ENCODE results near the gene SPN. TPM values are rescaled to one million over a fixed set of nuclear protein-coding genes. Genes with fewer than 3 reads are reported as not detected.

Gene SPN
- total RNA-seq, 2 experiments from 2014 or later = 110 to 119 TPM

DNA sequence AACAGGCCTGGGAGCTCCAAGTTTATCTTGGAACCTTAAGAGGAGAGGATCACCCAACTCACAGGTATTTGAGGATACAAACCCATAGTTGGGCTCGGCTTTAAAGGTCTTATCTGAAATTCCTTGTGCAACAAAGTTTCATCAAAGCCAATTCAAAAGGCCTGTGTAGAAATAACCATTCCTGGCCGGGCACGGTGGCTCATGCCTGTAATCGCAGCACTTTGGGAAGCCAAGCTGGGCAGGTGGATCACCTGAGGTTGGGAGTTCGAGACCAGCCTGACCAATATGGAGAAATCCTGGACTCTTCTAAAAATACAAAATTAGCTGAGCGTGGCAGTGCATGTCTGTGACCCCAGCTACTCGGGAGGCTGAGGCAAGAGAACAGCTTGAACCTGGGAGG, 54.1 kb downstream of the SPN start:
- Mint-ChIP-seq H3K36me3 (ENCODE audit: low read depth) (no peaks in the 10 kb centered on the region), H3K27ac (no peak overlapping the region), H3K27me3 (no peaks in the 10 kb centered on the region), H3K9me3 (no peaks in the 10 kb centered on the region), H3K4me3 (no peak overlapping the region), H3K4me1 (ENCODE audit: low read depth) (peaks cover 6% of the 10 kb centered on the region)
- DNase-seq (no peak), ATAC-seq (no peak)
- intact Hi-C loops (cut with micrococcal nuclease) = no loop called here
- ChIA-PET CTCF (interaction anchor here (1.5 to 2.1 kb wide), 5 partner anchors 15 to 68 kb away, joined by 3 to 9 read pairs (median 6); no protein-coding TSS in a partner anchor), POLR2A (interaction anchor here (0.6 kb wide), 1 partner anchor 72 kb away, joined by 3 read pairs; no protein-coding TSS in a partner anchor)
- TF ChIP-seq, protein P1, sequence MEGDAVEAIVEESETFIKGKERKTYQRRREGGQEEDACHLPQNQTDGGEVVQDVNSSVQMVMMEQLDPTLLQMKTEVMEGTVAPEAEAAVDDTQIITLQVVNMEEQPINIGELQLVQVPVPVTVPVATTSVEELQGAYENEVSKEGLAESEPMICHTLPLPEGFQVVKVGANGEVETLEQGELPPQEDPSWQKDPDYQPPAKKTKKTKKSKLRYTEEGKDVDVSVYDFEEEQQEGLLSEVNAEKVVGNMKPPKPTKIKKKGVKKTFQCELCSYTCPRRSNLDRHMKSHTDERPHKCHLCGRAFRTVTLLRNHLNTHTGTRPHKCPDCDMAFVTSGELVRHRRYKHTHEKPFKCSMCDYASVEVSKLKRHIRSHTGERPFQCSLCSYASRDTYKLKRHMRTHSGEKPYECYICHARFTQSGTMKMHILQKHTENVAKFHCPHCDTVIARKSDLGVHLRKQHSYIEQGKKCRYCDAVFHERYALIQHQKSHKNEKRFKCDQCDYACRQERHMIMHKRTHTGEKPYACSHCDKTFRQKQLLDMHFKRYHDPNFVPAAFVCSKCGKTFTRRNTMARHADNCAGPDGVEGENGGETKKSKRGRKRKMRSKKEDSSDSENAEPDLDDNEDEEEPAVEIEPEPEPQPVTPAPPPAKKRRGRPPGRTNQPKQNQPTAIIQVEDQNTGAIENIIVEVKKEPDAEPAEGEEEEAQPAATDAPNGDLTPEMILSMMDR (IDR thresholded peaks at IDR 0.05) = no peak

DNA sequence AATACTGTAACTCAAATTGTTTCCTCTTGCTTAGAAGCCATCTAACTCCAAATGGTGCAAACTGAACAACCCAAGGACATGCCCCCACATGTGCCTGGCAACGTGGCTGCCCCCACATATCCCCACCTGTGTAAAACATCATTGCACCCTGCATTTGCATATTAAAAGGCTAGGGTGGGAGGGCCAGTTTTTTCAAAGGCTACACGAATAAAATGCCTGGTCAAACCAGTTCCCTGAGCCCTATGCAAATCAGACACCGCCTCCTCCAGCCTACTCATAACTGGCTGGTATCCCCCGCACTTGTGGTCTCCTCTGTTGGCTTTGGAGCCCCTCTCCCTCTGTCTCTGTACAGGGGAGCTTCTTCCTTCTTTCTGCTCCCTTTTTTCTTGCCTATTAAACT, 56.0 kb downstream of the SPN start:
- ChIA-PET CTCF (interaction anchor here (0.7 to 1.4 kb wide), 2 partner anchors 10 to 25 kb away, joined by 3 to 4 read pairs; no protein-coding TSS in a partner anchor), POLR2A (interaction anchor here (1.3 kb wide), 1 partner anchor 84 kb away, joined by 3 read pairs; no protein-coding TSS in a partner anchor)
- no peak overlapping the region for H3K27ac Mint-ChIP-seq
- no peaks in the 10 kb centered on the region for H3K36me3 Mint-ChIP-seq (ENCODE audit: low read depth)
- H3K4me3 Mint-ChIP-seq = no peak overlapping the region
- H3K27me3 Mint-ChIP-seq = no peaks in the 10 kb centered on the region
- H3K9me3 Mint-ChIP-seq = no peaks in the 10 kb centered on the region
- H3K4me1 Mint-ChIP-seq (ENCODE audit: low read depth) = peaks cover 11% of the 10 kb centered on the region
- DNase-seq (no peak), ATAC-seq (no peak)
- intact Hi-C loops (cut with micrococcal nuclease) = no loop called here
- TF ChIP-seq, protein P1 (IDR thresholded peaks at IDR 0.05) = no peak

Other genes with a start within 250 kb of the SPN start
- gene BOLA2, start 208.9 kb upstream of the SPN start, total RNA-seq = 10 to 100 TPM; 10.4 to 12.3 TPM
- 10 to 100 TPM; 49.2 to 54.6 TPM for gene SLX1B, start 208.7 kb upstream of the SPN start, total RNA-seq
- 1 to 10 TPM; 1.6 to 2.3 TPM for gene SULT1A4, start 203.3 kb upstream of the SPN start, total RNA-seq
- 10 to 100 TPM; 67.9 to 83.6 TPM for gene NPIPB12, start 156.8 kb upstream of the SPN start, total RNA-seq
- gene QPRT, start 15.9 kb downstream of the SPN start, total RNA-seq = 10 to 100 TPM in 1 of 2 experiments, 1 to 10 TPM in 1; 9.3 to 11.7 TPM
- gene C16orf54, start 82.7 kb downstream of the SPN start, total RNA-seq = 10 to 100 TPM; 22.2 to 22.4 TPM
- gene ZG16, start 115.0 kb downstream of the SPN start, total RNA-seq = not detected
- 100 to 1,000 TPM; 160 to 165 TPM for gene KIF22, start 127.5 kb downstream of the SPN start, total RNA-seq
- gene MAZ, start 143.3 kb downstream of the SPN start, total RNA-seq = 100 to 1,000 TPM; 380 to 382 TPM
- gene PRRT2, start 148.9 kb downstream of the SPN start, total RNA-seq = 1 to 10 TPM; 1.5 to 2.0 TPM
- gene PAGR1, start 152.9 kb downstream of the SPN start, total RNA-seq = 10 to 100 TPM; 26.8 to 29.0 TPM
- gene MVP, start 157.2 kb downstream of the SPN start, total RNA-seq = 10 to 100 TPM; 32.5 to 33.2 TPM
- gene CDIPT, start 200.0 kb downstream of the SPN start, total RNA-seq = 10 to 100 TPM; 30.2 to 35.4 TPM
- under 1 TPM; 0.11 to 0.13 TPM for gene SEZ6L2, start 236.3 kb downstream of the SPN start, total RNA-seq
- gene ASPHD1, start 237.2 kb downstream of the SPN start, total RNA-seq = 1 to 10 TPM; 2.0 to 2.1 TPM

Data from activated CD8-positive, alpha-beta T cell treated with anti-CD3 and anti-CD28 coated beads for 36 hours (primary cell).